GM19025 (cell line): Measurements from ENCODE around the gene APOM.

Experiments
- ATAC-seq: cut with Tn5 transposase; IDR thresholded peaks from one replicate; pipeline ENCODE4 v1.9.1; 2021; ENCODE audit warnings: mild to moderate bottlenecking, low read depth, moderate library complexity; ENCODE audit not compliant: unreplicated experiment

APOM gene

GRCh38 chr6:31676322-31676903, 20.7 kb downstream of the APOM start:
- ATAC-seq, result no peak

- ATAC-seq, result no peak
Observed at GRCh38 chr6:31676904-31677303, 21.2 kb downstream of the APOM start.

GRCh38 chr6:31677955-31678354, 22.3 kb downstream of the APOM start:
- ATAC-seq, result no peak

GRCh38 chr6:31680226-31681134, 24.8 kb downstream of the APOM start, which contains the start of gene LY6G5C:
Gene LY6G5C (minus strand): TSS chr6:31681067. CDS start chr6:31680373, 694 bp downstream.
- no peak for ATAC-seq

- no peak for ATAC-seq
Observed at GRCh38 chr6:31681135-31681671, 25.5 kb downstream of the APOM start.

GRCh38 chr6:31683591-31683990, 27.9 kb downstream of the APOM start:
- ATAC-seq, result no peak

GRCh38 chr6:31686483-31686882, 30.8 kb downstream of the APOM start:
- ATAC-seq, result no peak

- no peak for ATAC-seq
Observed at GRCh38 chr6:31687321-31687720, 31.6 kb downstream of the APOM start.

- ATAC-seq, result no peak
Observed at GRCh38 chr6:31687860-31688693, 32.4 kb downstream of the APOM start.

GRCh38 chr6:31689249-31690110, 33.8 kb downstream of the APOM start:
- no peak for ATAC-seq

- ATAC-seq, result no peak
Observed at GRCh38 chr6:31690231-31691077, 34.8 kb downstream of the APOM start.

GRCh38 chr6:31691078-31691463, 35.4 kb downstream of the APOM start:
- ATAC-seq, result no peak

- no peak for ATAC-seq
Observed at GRCh38 chr6:31691564-31692108, 35.9 kb downstream of the APOM start.

- ATAC-seq, result no peak
Observed at GRCh38 chr6:31692353-31692752, 36.7 kb downstream of the APOM start.

- ATAC-seq, result no peak
Observed at GRCh38 chr6:31692886-31693285, 37.2 kb downstream of the APOM start.

GRCh38 chr6:31693535-31693934, 37.8 kb downstream of the APOM start:
- ATAC-seq, result no peak

GRCh38 chr6:31697555-31697954, 41.9 kb downstream of the APOM start:
- no peak for ATAC-seq

- ATAC-seq, result no peak
Observed at GRCh38 chr6:31700740-31701401, 45.2 kb downstream of the APOM start.
